NB4 (cell line): Measurements from ENCODE around the gene CBX2.

Experiments used
- MYC ChIP-seq: IDR thresholded peaks from 2 replicates; pipeline ENCODE4 v1.6.1; 2011; ENCODE audit warnings: low read depth, low read length
- POLR2A ChIP-seq: IDR thresholded peaks from 2 replicates; pipeline ENCODE4 v1.6.1; 2011; ENCODE audit warnings: mild to moderate bottlenecking; ENCODE audit not compliant: insufficient read length; ENCODE audit errors: extremely low read depth
- TF ChIP-seq, protein P1 (sequence below): IDR thresholded peaks from 2 replicates; pipeline ENCODE4 v1.6.1; 2011; ENCODE audit warnings: low read depth, low read length
- TF ChIP-seq, protein P2 (sequence below): IDR thresholded peaks from one replicate; pipeline ENCODE4 v1.5.1; 2012; ENCODE audit warnings: low read depth, low read length

DNA sequence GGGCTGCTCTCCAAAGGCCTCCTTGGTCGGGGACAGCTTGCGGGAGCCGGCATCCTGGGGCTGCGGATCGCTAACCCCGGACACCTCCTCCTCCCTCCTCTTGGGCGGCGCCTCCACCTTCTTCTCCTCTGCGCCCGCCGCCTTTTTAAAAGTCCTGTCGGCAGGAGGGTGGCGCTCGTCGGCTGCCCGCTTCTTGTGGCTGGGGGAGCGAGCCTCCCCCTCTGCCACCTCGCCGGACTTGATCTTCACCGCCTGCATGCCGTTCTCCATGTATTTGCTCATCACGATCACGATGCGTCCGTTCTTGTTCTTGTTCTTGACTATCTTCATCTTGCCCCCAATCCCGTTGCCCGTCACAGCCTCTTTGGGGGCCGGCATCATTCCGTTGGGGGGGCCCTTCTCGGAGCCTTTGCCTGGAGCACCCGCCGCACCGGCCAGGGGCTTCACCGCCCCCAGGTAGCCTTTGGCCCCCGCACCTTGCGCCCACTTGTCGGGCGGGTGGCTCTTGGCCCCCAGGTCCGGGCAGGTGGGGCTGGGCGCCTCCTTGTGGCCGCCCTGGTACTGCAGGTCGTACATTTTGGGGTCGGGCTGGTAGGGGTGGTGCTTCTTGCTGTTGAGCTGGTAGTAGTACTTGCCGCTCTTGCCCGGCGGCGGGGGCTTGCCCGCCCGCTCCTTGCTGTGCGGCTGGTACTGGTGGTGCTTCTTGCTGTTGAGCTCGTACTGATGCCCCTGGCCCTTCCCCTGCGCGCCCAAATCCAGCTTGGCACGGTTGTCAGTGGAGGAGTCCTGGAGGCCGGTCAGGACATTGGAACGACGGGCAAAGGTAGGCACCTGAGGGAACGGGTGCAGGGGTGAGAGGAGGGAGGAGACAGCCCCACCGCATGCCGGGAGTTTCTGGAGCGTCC is 56.9 kb downstream of the CBX2 start:
- TF ChIP-seq, protein P1, sequence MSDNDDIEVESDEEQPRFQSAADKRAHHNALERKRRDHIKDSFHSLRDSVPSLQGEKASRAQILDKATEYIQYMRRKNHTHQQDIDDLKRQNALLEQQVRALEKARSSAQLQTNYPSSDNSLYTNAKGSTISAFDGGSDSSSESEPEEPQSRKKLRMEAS, result no peak
- TF ChIP-seq, protein P2, sequence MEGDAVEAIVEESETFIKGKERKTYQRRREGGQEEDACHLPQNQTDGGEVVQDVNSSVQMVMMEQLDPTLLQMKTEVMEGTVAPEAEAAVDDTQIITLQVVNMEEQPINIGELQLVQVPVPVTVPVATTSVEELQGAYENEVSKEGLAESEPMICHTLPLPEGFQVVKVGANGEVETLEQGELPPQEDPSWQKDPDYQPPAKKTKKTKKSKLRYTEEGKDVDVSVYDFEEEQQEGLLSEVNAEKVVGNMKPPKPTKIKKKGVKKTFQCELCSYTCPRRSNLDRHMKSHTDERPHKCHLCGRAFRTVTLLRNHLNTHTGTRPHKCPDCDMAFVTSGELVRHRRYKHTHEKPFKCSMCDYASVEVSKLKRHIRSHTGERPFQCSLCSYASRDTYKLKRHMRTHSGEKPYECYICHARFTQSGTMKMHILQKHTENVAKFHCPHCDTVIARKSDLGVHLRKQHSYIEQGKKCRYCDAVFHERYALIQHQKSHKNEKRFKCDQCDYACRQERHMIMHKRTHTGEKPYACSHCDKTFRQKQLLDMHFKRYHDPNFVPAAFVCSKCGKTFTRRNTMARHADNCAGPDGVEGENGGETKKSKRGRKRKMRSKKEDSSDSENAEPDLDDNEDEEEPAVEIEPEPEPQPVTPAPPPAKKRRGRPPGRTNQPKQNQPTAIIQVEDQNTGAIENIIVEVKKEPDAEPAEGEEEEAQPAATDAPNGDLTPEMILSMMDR, result peak; percentile 52
- TF ChIP-seq POLR2A (no peak), MYC (no peak)
